ENCODE data around the gene KAT2B. TPM values are rescaled to one million over a fixed set of nuclear protein-coding genes. Genes with fewer than 3 reads are reported as not detected.

KAT2B gene
- total RNA-seq, 1 donor from 2014 or later, result 94.3 TPM

DNA sequence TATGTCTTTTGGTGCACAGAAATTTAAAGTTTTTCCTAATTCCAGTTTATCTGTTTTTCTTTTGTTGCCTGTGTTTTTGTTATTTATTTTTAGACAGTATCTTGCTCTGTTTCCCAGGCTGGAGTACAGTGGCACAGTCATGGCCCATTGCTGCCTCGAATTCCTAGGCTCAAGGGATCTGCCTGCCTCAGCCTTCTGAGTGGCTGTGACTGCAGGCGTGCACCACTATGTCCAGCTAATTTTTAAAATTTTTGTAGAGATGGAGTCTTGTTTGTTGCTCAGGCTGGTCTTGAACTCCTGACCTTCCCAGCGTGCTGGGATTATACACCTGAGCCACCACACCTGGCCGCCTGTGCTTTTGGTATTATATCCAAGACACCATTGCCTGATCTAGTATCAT, 22.8 kb downstream of the KAT2B start:
- intact Hi-C loops (cut with micrococcal nuclease), result no loop called here

DNA sequence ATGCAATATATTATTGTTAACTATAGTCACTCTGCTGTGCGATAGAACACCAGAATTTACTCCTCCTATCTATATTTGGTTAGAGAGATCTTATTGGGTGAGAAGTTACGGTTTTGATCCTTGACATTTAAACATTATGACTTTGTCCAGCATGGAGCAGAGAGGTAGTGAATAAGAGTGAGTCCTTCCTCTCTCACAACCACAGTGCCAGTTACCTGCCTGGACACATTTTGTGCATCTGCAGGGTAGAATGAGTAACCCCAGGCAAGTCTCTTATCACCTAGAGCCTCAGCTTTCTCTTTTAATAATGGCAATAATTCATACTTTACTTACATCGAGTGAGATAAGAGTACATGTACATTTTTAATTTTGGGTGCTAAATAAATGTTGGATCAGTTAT, 24.1 kb downstream of the KAT2B start:
- Histone ChIP-seq H3K4me3 (no peak overlapping the region), H3K27ac (replicated peaks) (peak overlapping the region; percentile 48), H3K36me3 (no peaks in the 10 kb centered on the region), H3K27me3 (ENCODE audit: low read depth) (no peaks in the 10 kb centered on the region), H3K9me3 (replicated peaks) (no peaks in the 10 kb centered on the region), H3K4me1 (peaks cover 80% of the 10 kb centered on the region)
- DNase-seq, result no peak
- TF ChIP-seq CTCF (IDR thresholded peaks at IDR 0.05; ENCODE audit: borderline replicate concordance), result no peak
- intact Hi-C loops (cut with micrococcal nuclease), result no loop called here

More for the DNA sequence above, 22.8 kb downstream of the KAT2B start:
- H3K27ac ChIP-seq (replicated peaks), result peak overlapping the region; percentile 30
- no peak overlapping the region for H3K4me3 ChIP-seq
- no peaks in the 10 kb centered on the region for H3K27me3 ChIP-seq (ENCODE audit: low read depth)
- no peak for DNase-seq
- no peaks in the 10 kb centered on the region for H3K9me3 ChIP-seq (replicated peaks)
- TF ChIP-seq CTCF (IDR thresholded peaks at IDR 0.05; ENCODE audit: borderline replicate concordance), result no peak
- no peaks in the 10 kb centered on the region for H3K36me3 ChIP-seq
- H3K4me1 ChIP-seq, result peaks cover 78% of the 10 kb centered on the region

DNA sequence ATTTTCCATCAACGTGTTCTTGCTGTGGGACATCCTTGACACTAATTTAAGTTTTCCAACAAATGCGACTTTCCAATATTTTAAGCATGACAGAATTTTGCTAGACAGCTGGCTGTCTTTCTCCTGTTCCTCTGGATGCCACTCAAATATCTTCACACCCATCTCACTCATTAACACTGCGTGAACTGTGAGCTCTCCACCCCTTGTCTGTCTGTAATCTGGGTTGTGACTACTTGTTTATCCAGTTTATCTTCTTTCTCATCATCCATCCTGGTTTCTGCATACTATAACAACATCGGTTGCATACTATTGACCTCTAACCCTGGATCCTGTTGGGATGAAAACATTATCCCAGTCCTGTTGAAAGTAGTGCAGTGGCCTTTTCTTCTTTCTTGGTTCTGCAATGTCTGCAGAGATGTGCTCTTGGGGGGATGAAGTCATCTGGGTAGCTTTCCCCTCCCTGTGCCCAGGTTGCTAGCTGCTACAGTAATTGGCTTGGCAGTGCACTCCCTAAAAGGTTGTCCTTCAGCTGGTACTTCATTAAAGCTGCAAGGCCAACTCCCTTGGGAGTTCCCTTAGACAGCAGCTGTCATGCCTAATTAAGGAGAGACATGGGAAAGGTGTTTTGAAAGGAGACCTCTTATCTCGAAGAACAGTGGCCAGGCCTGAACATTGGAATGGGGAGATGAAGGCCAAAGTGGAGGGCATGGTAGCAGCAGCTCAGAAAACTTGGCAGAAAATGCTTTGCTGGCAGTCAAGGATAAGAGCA, 24.7 kb downstream of the KAT2B start:
- Histone ChIP-seq H3K27me3 (ENCODE audit: low read depth) (no peaks in the 10 kb centered on the region), H3K4me1 (peaks cover 82% of the 10 kb centered on the region), H3K36me3 (no peaks in the 10 kb centered on the region), H3K4me3 (no peak overlapping the region), H3K27ac (replicated peaks) (peak overlapping the region; percentile 48), H3K9me3 (replicated peaks) (no peaks in the 10 kb centered on the region)
- no peak for DNase-seq
- intact Hi-C loops (cut with micrococcal nuclease), result no loop called here
- no peak for TF ChIP-seq CTCF (IDR thresholded peaks at IDR 0.05; ENCODE audit: borderline replicate concordance)

DNA sequence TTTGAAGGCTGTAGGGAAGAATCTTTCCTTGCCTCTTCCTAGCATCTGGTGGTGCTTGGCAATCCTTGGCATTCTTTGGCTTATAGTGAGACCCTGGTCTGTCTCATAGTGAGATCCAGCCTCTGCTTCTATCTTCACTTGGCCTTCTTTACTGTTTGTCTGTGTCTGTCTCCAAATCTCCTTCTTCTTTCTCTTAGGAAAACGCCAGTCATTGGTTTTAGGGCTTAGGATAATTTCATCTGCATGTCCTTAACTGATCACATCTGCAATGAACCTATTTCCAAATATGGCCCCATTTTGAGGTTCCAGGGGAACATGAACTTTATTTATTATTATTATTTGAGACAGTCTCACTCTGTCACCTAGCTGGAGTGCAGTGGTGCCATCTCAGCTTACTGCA, 25.8 kb downstream of the KAT2B start:
- intact Hi-C loops (cut with micrococcal nuclease), result no loop called here
- H3K4me1 ChIP-seq, result peaks cover 83% of the 10 kb centered on the region
- no peaks in the 10 kb centered on the region for H3K36me3 ChIP-seq
- H3K27ac ChIP-seq (replicated peaks), result peak overlapping the region; percentile 48
- H3K27me3 ChIP-seq (ENCODE audit: low read depth), result no peaks in the 10 kb centered on the region
- DNase-seq, result no peak
- H3K4me3 ChIP-seq, result no peak overlapping the region
- TF ChIP-seq CTCF (IDR thresholded peaks at IDR 0.05; ENCODE audit: borderline replicate concordance), result no peak
- no peaks in the 10 kb centered on the region for H3K9me3 ChIP-seq (replicated peaks)

- TF ChIP-seq CTCF (IDR thresholded peaks at IDR 0.05; ENCODE audit: borderline replicate concordance), result no peak
- Histone ChIP-seq H3K27me3 (ENCODE audit: low read depth) (no peaks in the 10 kb centered on the region), H3K27ac (replicated peaks) (peak overlapping the region; percentile 48), H3K36me3 (no peaks in the 10 kb centered on the region), H3K9me3 (replicated peaks) (no peaks in the 10 kb centered on the region), H3K4me3 (no peak overlapping the region), H3K4me1 (peaks cover 88% of the 10 kb centered on the region)
- peak; percentile 41 for DNase-seq
- intact Hi-C loops (cut with micrococcal nuclease), result no loop called here
These were observed 26.8 kb downstream of the KAT2B start for GRCh38 chr3:20066850-20067617.
